Left ventricle myocardium inferior (tissue), 1 donor: ENCODE data around the gene C19orf53. TPM values are rescaled to one million over a fixed set of nuclear protein-coding genes. Genes with fewer than 3 reads are reported as not detected.

Source experiments
- DNase-seq: peaks from one replicate; pipeline ENCODE4 v3.0.0-alpha.2; 2020
- H3K27ac ChIP-seq: fragments of 200-600 bp; replicated peaks from 2 replicates; pipeline ENCODE4 v1.8.0; 2021
- H3K27me3 ChIP-seq: fragments of 200-600 bp; 2 replicates; pipeline ENCODE4 v1.8.0; 2021; ENCODE audit warnings: low read depth
- H3K36me3 ChIP-seq: fragments of 200-600 bp; 2 replicates; pipeline ENCODE4 v1.8.0; 2021
- H3K4me1 ChIP-seq: fragments of 200-600 bp; 2 replicates; pipeline ENCODE4 v1.8.0; 2021
- H3K4me3 ChIP-seq: fragments of 200-600 bp; 2 replicates; pipeline ENCODE4 v1.8.0; 2021; ENCODE audit warnings: mild to moderate bottlenecking, moderate library complexity
- H3K9me3 ChIP-seq: fragments of 200-600 bp; replicated peaks from 2 replicates; pipeline ENCODE4 v1.8.0; 2021
- CTCF ChIP-seq: fragments of 200-600 bp; IDR thresholded peaks from 2 replicates; pipeline ENCODE4 v1.8.0; 2021; ENCODE audit warnings: antibody characterized with exemption, mild to moderate bottlenecking, borderline replicate concordance
- intact Hi-C: fragments of 100-400 bp; cut with micrococcal nuclease; formaldehyde crosslinking; loops from one replicate; pipeline ENCODE4 v1.11.0; 2022
- total RNA-seq: library from RNA; stranded (reverse); fragmentation: NEBNext Ultra II Directional; extraction: Animal tissue kit (Norgen Biotek cat#: 25700); gene quantifications from one replicate; pipeline ENCODE4 v1.2.1, GENCODE V29; 2021
- donor health status: DM: no; HTN: yes; CAD: no; lungs with severe emphysema.

C19orf53 gene
- total RNA-seq, 1 donor from 2014 or later: 97.7 TPM

GRCh38 chr19:13825489-13826441 lies 51.5 kb downstream of the C19orf53 start:
- Histone ChIP-seq H3K27ac (no peak overlapping the region), H3K4me1 (peaks cover 12% of the 10 kb centered on the region), H3K27me3 (no peaks in the 10 kb centered on the region), H3K4me3 (no peak overlapping the region), H3K36me3 (peaks cover 34% of the 10 kb centered on the region), H3K9me3 (no peaks in the 10 kb centered on the region)
- no peak for TF ChIP-seq CTCF
- intact Hi-C loops: no loop called here
- no peak for DNase-seq

DNA sequence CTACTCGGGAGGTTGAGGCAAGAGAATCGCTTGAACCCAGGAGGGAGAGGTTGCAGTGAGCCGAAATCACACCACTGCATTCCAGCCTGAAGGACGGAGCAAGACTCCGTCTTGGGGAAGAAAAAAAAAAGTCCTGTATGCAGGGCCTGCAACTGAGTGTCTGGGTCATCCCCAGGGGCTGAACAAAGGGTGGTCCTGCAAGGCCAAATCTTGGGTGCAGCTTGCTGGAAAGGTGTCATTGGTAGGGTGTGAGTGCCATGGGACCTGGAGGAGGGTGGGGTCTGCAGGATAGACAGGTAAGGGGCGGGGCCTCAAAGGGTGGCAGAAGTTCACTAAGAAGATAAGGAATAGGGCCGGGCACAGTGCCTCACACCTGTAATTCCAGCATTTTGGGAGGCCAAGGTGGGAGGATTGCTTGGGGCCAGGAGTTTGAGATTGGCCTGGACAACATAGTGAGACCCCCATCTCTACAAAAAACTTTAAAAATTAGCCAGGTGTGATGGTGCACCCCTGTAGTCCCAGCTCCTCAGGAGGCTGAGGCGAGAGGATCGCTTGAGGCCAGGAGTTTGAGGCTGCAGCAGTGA lies 52.5 kb downstream of the C19orf53 start:
- no peaks in the 10 kb centered on the region for H3K27me3 ChIP-seq
- peaks cover 35% of the 10 kb centered on the region for H3K36me3 ChIP-seq
- intact Hi-C loops: no loop called here
- H3K27ac ChIP-seq: no peak overlapping the region
- H3K4me1 ChIP-seq: peaks cover 12% of the 10 kb centered on the region
- no peaks in the 10 kb centered on the region for H3K9me3 ChIP-seq
- no peak overlapping the region for H3K4me3 ChIP-seq
- DNase-seq: no peak
- no peak for TF ChIP-seq CTCF

DNA sequence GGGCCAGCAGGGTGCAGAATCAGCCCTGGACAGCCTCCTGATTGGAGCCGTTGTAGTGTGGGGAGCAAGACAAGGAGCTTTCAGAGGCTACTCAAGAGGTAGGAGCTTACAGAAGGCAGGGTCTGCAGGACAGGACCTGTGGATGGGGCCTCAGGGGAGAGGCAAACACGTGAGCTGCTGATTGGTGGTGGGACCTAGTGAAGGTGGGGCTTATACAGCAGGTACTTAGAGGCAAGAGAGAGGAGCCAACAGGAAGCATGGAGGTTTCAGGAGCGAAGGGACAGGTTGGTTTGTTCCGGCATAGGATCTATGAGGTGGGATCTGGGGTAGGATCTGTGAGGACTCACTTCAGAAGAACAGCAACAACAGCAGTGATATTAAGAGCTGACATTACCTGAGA lies 53.4 kb downstream of the C19orf53 start:
- peaks cover 35% of the 10 kb centered on the region for H3K36me3 ChIP-seq
- TF ChIP-seq CTCF: no peak
- intact Hi-C loops: no loop called here

More for the DNA sequence above, 53.4 kb downstream of the C19orf53 start:
- H3K4me3 ChIP-seq: no peak overlapping the region
- peaks cover 16% of the 10 kb centered on the region for H3K4me1 ChIP-seq
- no peak for DNase-seq
- H3K27me3 ChIP-seq: no peaks in the 10 kb centered on the region
- H3K9me3 ChIP-seq: no peaks in the 10 kb centered on the region
- no peak overlapping the region for H3K27ac ChIP-seq

Other genes starting within 250 kb of the C19orf53 start
- 13.7 TPM for gene MRI1, start 9.9 kb upstream of the C19orf53 start, total RNA-seq
- 2.6 TPM for gene ZSWIM4, start 21.0 kb downstream of the C19orf53 start, total RNA-seq
- gene NANOS3, start 102.7 kb downstream of the C19orf53 start, total RNA-seq: 1.3 TPM
- 0.82 TPM for gene BRME1, start 131.7 kb downstream of the C19orf53 start, total RNA-seq
- 20.1 TPM for gene CC2D1A, start 131.7 kb downstream of the C19orf53 start, total RNA-seq
- gene PODNL1, start 164.0 kb downstream of the C19orf53 start, total RNA-seq: 1.9 TPM
- gene DCAF15, start 178.1 kb downstream of the C19orf53 start, total RNA-seq: 17.0 TPM
- gene RFX1, start 231.9 kb downstream of the C19orf53 start, total RNA-seq: 15.2 TPM